Vagina (tissue), 2 donors: ENCODE results near the gene MSL1. TPM values are rescaled to one million over a fixed set of nuclear protein-coding genes. Genes with fewer than 3 reads are reported as not detected.

Experiments used
- DNase-seq, 2 donors: peaks; one replicate each; pipeline ENCODE4 v3.0.0-alpha.2; 2017; ENCODE audit errors: extremely low spot score in 2 of 2
- H3K27ac ChIP-seq: fragments of 200-600 bp; sonication (generic); one replicate; pipeline ENCODE4 v1.5.1; 2019
- H3K27me3 ChIP-seq: fragments of 200-600 bp; sonication (generic); one replicate; pipeline ENCODE4 v1.5.1; 2019
- H3K36me3 ChIP-seq, 2 donors: fragments of 200-600 bp; sonication (generic); one replicate each; pipeline ENCODE4 v1.5.1; 2017 to 2019
- H3K4me1 ChIP-seq: fragments of 200-600 bp; sonication (generic); one replicate; pipeline ENCODE4 v1.5.1; 2019
- H3K4me3 ChIP-seq, 2 donors: fragments of 200-600 bp; sonication (generic); 1 replicate in 1 of 2; 2 replicates in 1 of 2; pipeline ENCODE4 v1.5.1; 2016 to 2019
- H3K9me3 ChIP-seq: fragments of 200-600 bp; sonication (generic); one replicate; pipeline ENCODE4 v1.5.1; 2019
- POLR2A ChIP-seq, 2 donors: fragments of 450-650 bp; IDR thresholded peaks; one replicate each; pipeline ENCODE4 v1.6.1; 2017; ENCODE audit warnings: antibody characterized with exemption in 2 of 2, mild to moderate bottlenecking in 2 of 2, moderate library complexity in 2 of 2
- POLR2AphosphoS5 ChIP-seq, 2 donors: sonication (generic); formaldehyde crosslinking; IDR thresholded peaks; one replicate each; pipeline ENCODE4 v1.9.0; 2017; ENCODE audit warnings: antibody characterized with exemption in 2 of 2, mild to moderate bottlenecking in 2 of 2, low read depth in 1 of 2; ENCODE audit not compliant: insufficient read depth in 1 of 2
- intact Hi-C: fragments of 100-400 bp; cut with DNase I; formaldehyde crosslinking; loops from one replicate; pipeline ENCODE4 v1.15.1; 2023
- total RNA-seq: library from RNA; depleted of rRNA; stranded (reverse); fragments of >200 nt; gene quantifications from one replicate; pipeline ENCODE4 v1.2.3, GENCODE V29; 2016
- TF ChIP-seq, protein P1 (sequence below), 3 experiments: fragments of 450-650 bp in 2 of 3; fragments of 200-600 bp in 1 of 3; sonication (generic) in 1 of 3; IDR thresholded peaks; one replicate each; pipeline ENCODE4 v1.5.1; 2017 to 2019; ENCODE audit warnings: antibody characterized with exemption in 3 of 3, mild to moderate bottlenecking in 2 of 3, moderate library complexity in 2 of 3

MSL1 gene
- total RNA-seq, 1 donor from 2014 or later, result 62.4 TPM

DNA sequence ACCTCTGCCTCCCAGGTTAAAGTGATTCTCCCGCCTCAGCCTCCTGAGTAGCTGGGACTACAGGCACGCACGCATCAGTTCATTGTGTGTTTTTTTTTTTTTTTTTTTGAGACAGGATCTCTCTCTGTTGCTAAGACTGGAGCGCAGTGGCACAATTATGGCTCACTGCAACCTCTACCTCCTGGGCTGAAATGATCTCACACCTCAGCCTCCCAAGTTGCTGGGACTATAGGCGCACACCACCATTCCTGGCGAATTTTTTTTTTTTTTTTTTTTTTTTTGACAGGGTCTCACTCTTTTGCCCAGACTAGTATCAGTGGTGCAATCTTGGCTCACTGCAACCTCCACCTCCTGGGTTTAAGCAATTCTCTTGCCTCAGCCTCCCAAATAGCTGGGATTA is 37.7 kb downstream of the MSL1 start:
- DNase-seq, result no peak
- intact Hi-C loops, result no loop called here
- no peak overlapping the region for H3K27ac ChIP-seq
- no peak for TF ChIP-seq POLR2A (IDR thresholded peaks at IDR 0.05)
- TF ChIP-seq, protein P1, sequence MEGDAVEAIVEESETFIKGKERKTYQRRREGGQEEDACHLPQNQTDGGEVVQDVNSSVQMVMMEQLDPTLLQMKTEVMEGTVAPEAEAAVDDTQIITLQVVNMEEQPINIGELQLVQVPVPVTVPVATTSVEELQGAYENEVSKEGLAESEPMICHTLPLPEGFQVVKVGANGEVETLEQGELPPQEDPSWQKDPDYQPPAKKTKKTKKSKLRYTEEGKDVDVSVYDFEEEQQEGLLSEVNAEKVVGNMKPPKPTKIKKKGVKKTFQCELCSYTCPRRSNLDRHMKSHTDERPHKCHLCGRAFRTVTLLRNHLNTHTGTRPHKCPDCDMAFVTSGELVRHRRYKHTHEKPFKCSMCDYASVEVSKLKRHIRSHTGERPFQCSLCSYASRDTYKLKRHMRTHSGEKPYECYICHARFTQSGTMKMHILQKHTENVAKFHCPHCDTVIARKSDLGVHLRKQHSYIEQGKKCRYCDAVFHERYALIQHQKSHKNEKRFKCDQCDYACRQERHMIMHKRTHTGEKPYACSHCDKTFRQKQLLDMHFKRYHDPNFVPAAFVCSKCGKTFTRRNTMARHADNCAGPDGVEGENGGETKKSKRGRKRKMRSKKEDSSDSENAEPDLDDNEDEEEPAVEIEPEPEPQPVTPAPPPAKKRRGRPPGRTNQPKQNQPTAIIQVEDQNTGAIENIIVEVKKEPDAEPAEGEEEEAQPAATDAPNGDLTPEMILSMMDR (IDR thresholded peaks at IDR 0.05), result no peak
- TF ChIP-seq POLR2AphosphoS5 (IDR thresholded peaks at IDR 0.05; ENCODE audit: insufficient read depth in 1 of 2, low read depth in 1 of 2), result no peak
- H3K36me3 ChIP-seq, result peaks cover 0 to 57% of the 10 kb centered on the region in 2 donors
- no peak overlapping the region for H3K4me3 ChIP-seq
- no peaks in the 10 kb centered on the region for H3K9me3 ChIP-seq
- peaks cover 14% of the 10 kb centered on the region for H3K4me1 ChIP-seq
- H3K27me3 ChIP-seq, result no peaks in the 10 kb centered on the region

DNA sequence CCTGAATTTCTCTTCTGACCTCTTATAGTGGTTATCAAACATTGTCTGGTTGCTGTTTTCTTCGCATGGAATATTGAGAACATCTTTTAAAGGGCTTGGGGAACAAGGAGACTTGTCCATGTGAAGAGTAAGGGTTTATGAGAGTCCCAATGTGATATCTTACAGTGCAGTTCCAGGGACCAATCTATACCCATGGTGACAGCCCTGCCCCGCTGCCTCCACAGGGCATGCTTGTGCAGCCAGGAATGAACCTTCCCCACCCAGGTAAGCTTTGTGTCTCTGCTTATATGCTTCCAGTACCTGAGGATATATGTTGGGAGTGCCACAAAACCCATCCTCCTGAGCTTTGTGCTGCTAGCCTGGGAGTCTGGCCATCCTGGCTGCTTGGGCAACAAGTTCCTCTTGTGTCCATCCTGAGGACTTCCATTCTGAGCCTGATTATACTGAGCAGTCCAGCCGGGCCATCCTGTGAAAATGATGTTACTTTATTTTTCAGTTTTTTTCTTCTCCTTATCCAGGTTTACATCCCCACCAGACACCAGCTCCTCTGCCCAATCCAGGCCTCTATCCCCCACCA is 46.0 kb downstream of the MSL1 start:
- Histone ChIP-seq H3K4me3 (no peak overlapping the region), H3K27ac (peak overlapping the region; percentile 60), H3K36me3 (peaks cover 0 to 72% of the 10 kb centered on the region in 2 donors), H3K9me3 (no peaks in the 10 kb centered on the region), H3K27me3 (no peaks in the 10 kb centered on the region), H3K4me1 (no peaks in the 10 kb centered on the region)
- DNase-seq, result no peak
- no peak for TF ChIP-seq POLR2A (IDR thresholded peaks at IDR 0.05)
- TF ChIP-seq, protein P1 (IDR thresholded peaks at IDR 0.05), result no peak
- TF ChIP-seq POLR2AphosphoS5 (IDR thresholded peaks at IDR 0.05; ENCODE audit: insufficient read depth in 1 of 2, low read depth in 1 of 2), result no peak
- intact Hi-C loops, result loop anchor here (2.0 to 5.0 kb wide), 2 partner anchors 55 to 150 kb away; partner anchors contain the start of gene CSF3

- peaks cover 0 to 66% of the 10 kb centered on the region in 2 donors for H3K36me3 ChIP-seq
- intact Hi-C loops, result loop anchor here (2.0 to 5.0 kb wide), 2 partner anchors 56 to 151 kb away; partner anchors contain the start of gene CSF3
- no peak for DNase-seq
- no peak overlapping the region for H3K4me3 ChIP-seq
- H3K4me1 ChIP-seq, result no peaks in the 10 kb centered on the region
- H3K27me3 ChIP-seq, result no peaks in the 10 kb centered on the region
- TF ChIP-seq POLR2A (IDR thresholded peaks at IDR 0.05) (no peak), POLR2AphosphoS5 (IDR thresholded peaks at IDR 0.05; ENCODE audit: insufficient read depth in 1 of 2, low read depth in 1 of 2) (peak in 1 of 2 donors; percentile 83)
- TF ChIP-seq, protein P1 (IDR thresholded peaks at IDR 0.05), result peak; percentile 54 to 91 (median 77)
- H3K27ac ChIP-seq, result peak overlapping the region; percentile 60
- H3K9me3 ChIP-seq, result no peaks in the 10 kb centered on the region
Observed at GRCh38 chr17:40168262-40168832, 46.6 kb downstream of the MSL1 start.

DNA sequence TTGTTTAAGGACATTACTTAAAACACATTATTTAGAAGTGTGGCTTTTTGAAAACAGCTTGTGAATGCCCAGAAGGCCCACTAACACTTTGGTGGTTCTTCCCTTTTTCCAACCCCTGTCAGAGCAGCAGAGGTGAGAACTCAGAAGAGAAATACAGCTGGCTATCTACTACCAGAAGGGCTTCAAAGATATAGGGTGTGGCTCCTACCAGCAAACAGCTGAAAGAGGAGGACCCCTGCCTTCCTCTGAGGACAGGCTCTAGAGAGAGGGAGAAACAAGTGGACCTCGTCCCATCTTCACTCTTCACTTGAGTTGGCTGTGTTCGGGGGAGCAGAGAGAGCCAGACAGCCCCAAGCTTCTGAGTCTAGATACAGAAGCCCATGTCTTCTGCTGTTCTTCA is 48.6 kb downstream of the MSL1 start:
- TF ChIP-seq POLR2A (IDR thresholded peaks at IDR 0.05), result no peak
- no peak for TF ChIP-seq POLR2AphosphoS5 (IDR thresholded peaks at IDR 0.05; ENCODE audit: insufficient read depth in 1 of 2, low read depth in 1 of 2)
- TF ChIP-seq, protein P1 (IDR thresholded peaks at IDR 0.05), result no peak
- H3K9me3 ChIP-seq, result no peaks in the 10 kb centered on the region
- H3K27me3 ChIP-seq, result no peaks in the 10 kb centered on the region
- no peak overlapping the region for H3K4me3 ChIP-seq
- intact Hi-C loops, result loop anchor here (10.0 kb wide), 1 partner anchor 106 kb away; the partner anchor contains the start of gene THRA
- H3K27ac ChIP-seq, result no peak overlapping the region
- H3K36me3 ChIP-seq, result peaks cover 0 to 61% of the 10 kb centered on the region in 2 donors
- H3K4me1 ChIP-seq, result no peaks in the 10 kb centered on the region
- no peak for DNase-seq

DNA sequence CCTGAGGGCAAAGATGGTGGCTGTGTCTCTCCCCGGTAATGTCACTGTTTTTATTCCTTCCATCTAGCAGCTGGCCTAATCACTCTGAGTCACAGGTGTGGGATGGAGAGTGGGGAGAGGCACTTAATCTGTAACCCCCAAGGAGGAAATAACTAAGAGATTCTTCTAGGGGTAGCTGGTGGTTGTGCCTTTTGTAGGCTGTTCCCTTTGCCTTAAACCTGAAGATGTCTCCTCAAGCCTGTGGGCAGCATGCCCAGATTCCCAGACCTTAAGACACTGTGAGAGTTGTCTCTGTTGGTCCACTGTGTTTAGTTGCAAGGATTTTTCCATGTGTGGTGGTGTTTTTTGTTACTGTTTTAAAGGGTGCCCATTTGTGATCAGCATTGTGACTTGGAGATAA is 50.0 kb downstream of the MSL1 start:
- intact Hi-C loops, result loop anchor here (10.0 kb wide), 1 partner anchor 107 kb away; the partner anchor contains the start of gene THRA
- Histone ChIP-seq H3K4me1 (peaks cover 10% of the 10 kb centered on the region), H3K27ac (no peak overlapping the region), H3K9me3 (no peaks in the 10 kb centered on the region), H3K27me3 (no peaks in the 10 kb centered on the region), H3K36me3 (peaks cover 0 to 53% of the 10 kb centered on the region in 2 donors), H3K4me3 (no peak overlapping the region)
- TF ChIP-seq, protein P1 (IDR thresholded peaks at IDR 0.05), result no peak
- no peak for TF ChIP-seq POLR2AphosphoS5 (IDR thresholded peaks at IDR 0.05; ENCODE audit: insufficient read depth in 1 of 2, low read depth in 1 of 2)
- no peak for TF ChIP-seq POLR2A (IDR thresholded peaks at IDR 0.05)
- DNase-seq, result no peak
